HepG2 (cell line): ENCODE data around the gene GNG7. TPM values are rescaled to one million over a fixed set of nuclear protein-coding genes. Genes with fewer than 3 reads are reported as not detected.

Experiments used
- ZBTB40 ChIP-seq, 2 experiments: fragments of 450-650 bp in 1 of 2; sonication (generic) in 1 of 2; formaldehyde crosslinking in 1 of 2; IDR thresholded peaks; 2 replicates each; pipeline versions ENCODE4 v1.6.1 to v1.8.0; 2016 to 2022; ENCODE audit warnings: antibody characterized with exemption in 1 of 2, mild to moderate bottlenecking in 1 of 2, missing genetic modification reagents in 1 of 2
- polyA plus RNA-seq, 8 experiments: library from polyadenylated mRNA; depleted of rRNA in 3 of 8; stranded (reverse) in 7 of 8; unstranded in 1 of 8; fragments of >200 nt; fragmentation: Illumina TruSeq in 4 of 8; extraction: Trizol in 4 of 8; gene quantifications; 2 replicates each; pipeline versions ENCODE4 v1.2.1 to v1.2.3, GENCODE V29; 2011 to 2016; ENCODE audit warnings: low read depth in 4 of 8, missing spikeins in 1 of 8, mixed read lengths in 1 of 8; ENCODE audit not compliant: insufficient read depth in 1 of 8
- total RNA-seq, 5 experiments: library from RNA; depleted of rRNA; stranded (reverse); fragments of >200 nt; fragmentation: Illumina TruSeq; extraction: Trizol; gene quantifications; 2 replicates each; pipeline ENCODE4 v1.2.3, GENCODE V29; 2016; ENCODE audit warnings: low read depth in 1 of 5

The GNG7 gene
- total and polyA plus RNA-seq, 2 of the 13 experiments (the other 11 are each of a cell fraction or from before 2014, with no cell fraction given), result 1.4 to 3.3 TPM

- TF ChIP-seq ZBTB40 (IDR thresholded peaks at IDR 0.05), result no peak
- peak; percentile 71; the same call in 1 of the 2 replicates for TF ChIP-seq ZBTB40 (CRISPR knock-in tag; IDR thresholded peaks at IDR 0.05)
- TF ChIP-seq, all 625 proteins: peak for 33
Measured at GRCh38 chr19:2629491-2630351, 72.8 kb downstream of the GNG7 start (continued).
